Stimulated activated memory B cell treated with anti-CD40 and anti-IgM and Interleukin-4, amounts not matched to agents 10 μg/mL and 1 μg/mL and 100 μg/mL, for 72 hours (primary cell): ENCODE results near the gene NFE2L3.
"Not testable (repeated sequence)": the region's sequence is repeated elsewhere in the genome, so short reads cannot be mapped to it uniquely, and the experiment has no call there.

Experiments
- ATAC-seq: fragments of 150-1000 bp; cut with Tn5 transposase; 2 replicates; pipeline ENCODE4 v1.10.0; 2021
- H3K27ac Mint-ChIP-seq: one replicate; pipeline ENCODE4 v1.8.0; 2022; ENCODE audit warnings: mild to moderate bottlenecking, mixed read lengths
- H3K27me3 Mint-ChIP-seq: one replicate; pipeline ENCODE4 v1.8.0; 2022; ENCODE audit warnings: mixed read lengths
- H3K36me3 Mint-ChIP-seq: one replicate; pipeline ENCODE4 v1.8.0; 2022; ENCODE audit warnings: mixed read lengths
- H3K4me1 Mint-ChIP-seq: one replicate; pipeline ENCODE4 v1.8.0; 2022; ENCODE audit warnings: mixed read lengths
- H3K4me3 Mint-ChIP-seq: one replicate; pipeline ENCODE4 v1.8.0; 2022; ENCODE audit warnings: mild to moderate bottlenecking, moderate library complexity, mixed read lengths
- H3K9me3 Mint-ChIP-seq: one replicate; pipeline ENCODE4 v1.8.0; 2022; ENCODE audit warnings: mixed read lengths

Gene NFE2L3

DNA sequence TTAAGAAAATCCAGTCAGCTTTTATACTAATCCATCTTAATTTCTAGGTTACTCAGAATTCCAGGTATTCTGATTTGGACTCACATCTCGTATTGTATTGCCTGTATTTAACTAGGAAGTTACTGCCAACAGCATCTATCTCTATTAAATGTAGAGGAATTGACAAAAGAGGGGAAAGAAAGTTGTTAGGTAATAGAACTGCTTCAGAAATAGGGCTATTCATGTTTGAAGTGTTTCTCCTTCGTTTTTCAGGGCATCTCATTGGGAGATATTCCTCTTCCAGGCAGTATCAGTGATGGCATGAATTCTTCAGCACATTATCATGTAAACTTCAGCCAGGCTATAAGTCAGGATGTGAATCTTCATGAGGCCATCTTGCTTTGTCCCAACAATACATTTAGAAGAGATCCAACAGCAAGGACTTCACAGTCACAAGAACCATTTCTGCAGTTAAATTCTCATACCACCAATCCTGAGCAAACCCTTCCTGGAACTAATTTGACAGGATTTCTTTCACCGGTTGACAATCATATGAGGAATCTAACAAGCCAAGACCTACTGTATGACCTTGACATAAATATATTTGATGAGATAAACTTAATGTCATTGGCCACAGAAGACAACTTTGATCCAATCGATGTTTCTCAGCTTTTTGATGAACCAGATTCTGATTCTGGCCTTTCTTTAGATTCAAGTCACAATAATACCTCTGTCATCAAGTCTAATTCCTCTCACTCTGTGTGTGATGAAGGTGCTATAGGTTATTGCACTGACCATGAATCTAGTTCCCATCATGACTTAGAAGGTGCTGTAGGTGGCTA is 32.5 kb downstream of the NFE2L3 start:
- not testable (repeated sequence) for H3K4me3 Mint-ChIP-seq, ATAC-seq, H3K27me3 Mint-ChIP-seq, H3K9me3 Mint-ChIP-seq
- Mint-ChIP-seq H3K4me1 (peaks cover 57% of the 10 kb centered on the region), H3K27ac (peak overlapping the region; percentile 46), H3K36me3 (peaks cover 24% of the 10 kb centered on the region)

DNA sequence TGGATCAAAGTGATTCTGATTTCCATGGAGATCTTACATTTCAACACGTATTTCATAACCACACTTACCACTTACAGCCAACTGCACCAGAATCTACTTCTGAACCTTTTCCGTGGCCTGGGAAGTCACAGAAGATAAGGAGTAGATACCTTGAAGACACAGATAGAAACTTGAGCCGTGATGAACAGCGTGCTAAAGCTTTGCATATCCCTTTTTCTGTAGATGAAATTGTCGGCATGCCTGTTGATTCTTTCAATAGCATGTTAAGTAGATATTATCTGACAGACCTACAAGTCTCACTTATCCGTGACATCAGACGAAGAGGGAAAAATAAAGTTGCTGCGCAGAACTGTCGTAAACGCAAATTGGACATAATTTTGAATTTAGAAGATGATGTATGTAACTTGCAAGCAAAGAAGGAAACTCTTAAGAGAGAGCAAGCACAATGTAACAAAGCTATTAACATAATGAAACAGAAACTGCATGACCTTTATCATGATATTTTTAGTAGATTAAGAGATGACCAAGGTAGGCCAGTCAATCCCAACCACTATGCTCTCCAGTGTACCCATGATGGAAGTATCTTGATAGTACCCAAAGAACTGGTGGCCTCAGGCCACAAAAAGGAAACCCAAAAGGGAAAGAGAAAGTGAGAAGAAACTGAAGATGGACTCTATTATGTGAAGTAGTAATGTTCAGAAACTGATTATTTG is 33.3 kb downstream of the NFE2L3 start:
- no peak overlapping the region for H3K4me3 Mint-ChIP-seq
- peaks cover 60% of the 10 kb centered on the region for H3K4me1 Mint-ChIP-seq
- H3K36me3 Mint-ChIP-seq: peaks cover 27% of the 10 kb centered on the region
- peak; percentile 53 for ATAC-seq
- peak overlapping the region; percentile 46 for H3K27ac Mint-ChIP-seq
- H3K9me3 Mint-ChIP-seq: no peaks in the 10 kb centered on the region
- H3K27me3 Mint-ChIP-seq: no peaks in the 10 kb centered on the region

GRCh38 chr7:26185844-26186180 is 33.8 kb downstream of the NFE2L3 start:
- Mint-ChIP-seq H3K4me3 (no peak overlapping the region), H3K36me3 (peaks cover 32% of the 10 kb centered on the region), H3K9me3 (no peaks in the 10 kb centered on the region), H3K27me3 (no peaks in the 10 kb centered on the region), H3K4me1 (peaks cover 65% of the 10 kb centered on the region), H3K27ac (peak overlapping the region; percentile 46)
- ATAC-seq: no peak

DNA sequence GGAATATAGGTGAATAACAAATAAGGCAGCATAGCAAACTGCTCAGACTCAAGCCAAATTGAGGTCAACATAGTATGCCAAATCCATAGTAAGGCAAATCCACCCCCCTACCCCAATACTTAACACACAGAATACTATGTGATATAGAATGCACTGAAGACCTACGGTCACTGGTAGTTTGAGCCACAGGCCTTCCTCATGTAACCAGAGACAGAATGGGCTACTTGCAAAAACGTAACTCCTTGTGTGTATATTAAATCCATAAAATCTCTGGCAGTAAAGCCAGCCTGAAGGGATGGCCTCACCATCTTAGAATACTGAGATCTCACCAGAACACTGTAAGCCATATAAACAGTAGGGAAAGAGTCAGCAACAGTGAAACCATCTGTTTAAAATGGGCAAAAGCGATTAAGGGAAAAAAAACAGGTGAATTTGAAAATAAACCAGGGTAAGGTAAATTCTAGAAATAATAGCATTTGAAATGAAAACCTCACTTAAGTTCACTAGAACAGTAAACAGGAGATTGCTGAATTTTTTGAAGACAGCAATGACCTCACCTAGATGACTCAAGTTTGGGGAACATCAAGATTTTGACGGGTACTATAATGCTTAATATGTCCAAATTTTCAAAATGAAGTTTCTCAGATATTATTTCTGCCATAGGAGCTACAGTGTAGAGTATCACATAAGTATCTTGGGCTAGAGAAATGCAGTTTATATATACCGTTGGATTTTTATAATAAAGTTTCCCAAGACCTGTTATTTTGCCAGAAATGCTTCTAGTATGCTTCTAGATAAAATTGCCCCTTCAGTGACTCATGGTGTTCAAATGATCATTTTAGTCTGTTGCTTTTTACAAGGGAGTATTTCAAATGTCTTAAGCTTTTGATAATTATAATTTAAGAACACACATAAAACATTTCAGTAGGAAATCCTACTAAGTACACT is 34.6 kb downstream of the NFE2L3 start:
- Mint-ChIP-seq H3K36me3 (peaks cover 37% of the 10 kb centered on the region), H3K27ac (peak overlapping the region; percentile 48), H3K9me3 (no peaks in the 10 kb centered on the region), H3K27me3 (no peaks in the 10 kb centered on the region), H3K4me3 (no peak overlapping the region), H3K4me1 (peaks cover 63% of the 10 kb centered on the region)
- ATAC-seq: no peak

GRCh38 chr7:26187380-26188205 is 35.6 kb downstream of the NFE2L3 start:
- Mint-ChIP-seq H3K4me3 (no peak overlapping the region), H3K36me3 (peaks cover 46% of the 10 kb centered on the region), H3K4me1 (peaks cover 66% of the 10 kb centered on the region), H3K27me3 (no peaks in the 10 kb centered on the region), H3K9me3 (no peaks in the 10 kb centered on the region), H3K27ac (peak overlapping the region; percentile 48)
- no peak for ATAC-seq

DNA sequence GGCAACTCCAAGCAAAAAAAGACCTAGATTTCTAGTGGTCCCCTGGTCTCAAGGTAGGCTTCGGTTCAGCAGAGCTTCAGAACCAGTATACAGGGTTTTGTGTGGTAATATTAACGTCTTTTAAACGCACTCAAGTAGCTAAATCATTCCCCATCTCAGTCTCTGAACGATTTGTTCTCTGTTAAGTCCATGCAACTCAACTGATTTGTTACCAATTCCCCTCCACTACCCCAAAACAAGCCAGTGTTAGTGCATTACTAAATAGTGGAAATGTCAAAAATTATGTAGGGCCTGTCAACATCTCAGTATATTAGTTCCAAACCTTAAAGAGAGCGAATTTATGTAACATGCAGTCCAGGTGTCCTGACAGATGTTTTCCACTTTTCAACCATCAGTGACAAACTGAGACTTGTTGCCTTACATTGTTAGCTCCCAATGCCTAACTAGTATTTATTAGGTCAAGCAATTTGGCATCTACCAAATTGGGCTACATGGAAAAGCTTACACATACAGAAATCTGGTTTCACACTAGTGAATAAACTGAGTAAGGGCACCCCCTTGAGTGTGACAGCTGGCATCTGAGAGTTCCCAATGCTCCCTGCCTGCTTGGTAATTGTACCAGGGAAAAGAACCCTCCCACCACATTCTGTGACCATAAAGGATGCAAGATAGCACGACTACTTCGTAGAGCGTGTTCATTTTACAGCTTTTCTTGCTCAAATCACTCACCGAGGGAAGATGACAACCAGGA is 36.4 kb downstream of the NFE2L3 start:
- no peaks in the 10 kb centered on the region for H3K27me3 Mint-ChIP-seq
- H3K27ac Mint-ChIP-seq: no peak overlapping the region
- H3K4me3 Mint-ChIP-seq: no peak overlapping the region
- peaks cover 74% of the 10 kb centered on the region for H3K4me1 Mint-ChIP-seq
- no peak for ATAC-seq
- peaks cover 54% of the 10 kb centered on the region for H3K36me3 Mint-ChIP-seq
- H3K9me3 Mint-ChIP-seq: no peaks in the 10 kb centered on the region

DNA sequence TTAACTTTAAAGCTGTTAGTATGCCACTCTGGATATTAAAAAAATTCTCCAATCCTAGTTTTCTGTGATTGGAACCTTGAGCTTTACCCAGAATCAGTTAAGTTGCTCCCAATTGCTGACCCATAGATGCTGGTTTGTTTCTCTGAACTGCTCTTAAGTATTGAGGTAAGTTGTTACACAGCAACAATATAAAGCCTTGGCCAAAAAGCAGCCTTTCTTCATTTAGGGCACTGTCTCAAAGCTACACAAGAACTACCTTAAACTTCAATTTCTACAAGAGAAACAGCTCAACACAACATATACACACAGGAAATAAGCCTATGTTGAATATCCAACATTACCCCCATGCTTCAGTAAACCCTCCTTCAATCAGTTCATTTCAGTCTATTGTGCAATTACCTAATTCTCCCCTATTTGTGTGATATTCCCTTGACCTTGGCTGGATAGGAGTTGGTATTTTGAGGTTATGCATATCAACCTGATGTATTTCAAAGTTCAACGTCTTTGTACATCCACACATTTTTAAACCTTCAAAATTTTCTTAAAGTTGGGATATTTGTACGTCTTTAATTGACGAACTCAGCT is 37.1 kb downstream of the NFE2L3 start:
- H3K27me3 Mint-ChIP-seq: no peaks in the 10 kb centered on the region
- no peak for ATAC-seq
- peaks cover 61% of the 10 kb centered on the region for H3K36me3 Mint-ChIP-seq
- no peak overlapping the region for H3K27ac Mint-ChIP-seq
- H3K4me3 Mint-ChIP-seq: no peak overlapping the region
- no peaks in the 10 kb centered on the region for H3K9me3 Mint-ChIP-seq
- peaks cover 75% of the 10 kb centered on the region for H3K4me1 Mint-ChIP-seq

GRCh38 chr7:26189697-26190096 is 37.7 kb downstream of the NFE2L3 start:
- peaks cover 77% of the 10 kb centered on the region for H3K4me1 Mint-ChIP-seq
- H3K4me3 Mint-ChIP-seq: no peak overlapping the region
- peaks cover 67% of the 10 kb centered on the region for H3K36me3 Mint-ChIP-seq
- no peaks in the 10 kb centered on the region for H3K9me3 Mint-ChIP-seq
- H3K27ac Mint-ChIP-seq: no peak overlapping the region
- ATAC-seq: no peak
- H3K27me3 Mint-ChIP-seq: no peaks in the 10 kb centered on the region

DNA sequence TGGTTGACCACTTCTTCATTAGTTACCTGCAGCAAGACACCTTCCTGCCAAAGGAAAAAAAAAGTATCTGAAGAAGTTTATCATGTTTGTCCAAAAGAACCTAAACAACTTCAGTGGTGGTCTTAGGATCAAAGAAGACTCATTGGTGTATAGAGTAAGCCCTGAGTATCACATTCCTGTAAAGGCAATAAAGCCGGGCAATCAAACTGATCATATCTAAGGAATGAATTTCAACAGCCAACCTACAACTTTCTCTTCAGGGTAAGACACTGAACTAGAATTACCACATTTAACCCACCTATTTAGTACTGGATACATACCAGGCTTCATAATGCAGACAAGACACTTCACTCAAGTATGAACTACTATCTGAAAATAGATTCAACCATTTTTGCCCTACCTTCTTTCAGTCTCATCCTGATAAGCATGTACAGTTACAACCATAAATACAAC is 38.4 kb downstream of the NFE2L3 start:
- Mint-ChIP-seq H3K27ac (no peak overlapping the region), H3K27me3 (no peaks in the 10 kb centered on the region), H3K36me3 (peaks cover 69% of the 10 kb centered on the region), H3K4me3 (no peak overlapping the region), H3K4me1 (peaks cover 74% of the 10 kb centered on the region), H3K9me3 (no peaks in the 10 kb centered on the region)
- no peak for ATAC-seq

GRCh38 chr7:26191233-26191973 is 39.4 kb downstream of the NFE2L3 start:
- ATAC-seq: no peak
- no peak overlapping the region for H3K4me3 Mint-ChIP-seq
- H3K27me3 Mint-ChIP-seq: no peaks in the 10 kb centered on the region
- peaks cover 76% of the 10 kb centered on the region for H3K4me1 Mint-ChIP-seq
- H3K27ac Mint-ChIP-seq: peak overlapping the region; percentile 87
- no peaks in the 10 kb centered on the region for H3K9me3 Mint-ChIP-seq
- peaks cover 73% of the 10 kb centered on the region for H3K36me3 Mint-ChIP-seq

DNA sequence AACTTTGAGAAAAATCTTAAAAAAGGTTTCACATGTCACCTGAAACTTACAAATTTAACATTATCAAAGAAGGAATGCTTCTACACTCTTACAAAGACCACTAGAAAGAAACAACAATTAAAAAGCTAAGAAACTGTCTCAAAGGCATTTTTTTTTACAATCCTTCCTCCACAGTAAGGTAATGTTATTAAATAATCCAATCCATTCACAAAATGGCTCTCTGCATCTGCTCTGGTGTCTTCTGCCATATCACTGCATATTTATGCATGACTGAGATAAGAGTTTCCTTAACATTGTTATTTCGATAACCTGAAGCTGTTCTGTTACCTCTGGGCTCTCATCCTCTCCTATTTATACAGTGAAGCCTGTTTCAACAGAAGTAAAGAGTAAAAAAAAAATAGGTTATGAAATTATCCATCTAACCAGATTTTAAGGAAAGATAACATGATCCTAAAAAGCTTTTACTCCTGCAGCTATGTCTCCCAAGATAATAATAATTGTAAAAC is 40.0 kb downstream of the NFE2L3 start:
- H3K36me3 Mint-ChIP-seq: peaks cover 80% of the 10 kb centered on the region
- peaks cover 76% of the 10 kb centered on the region for H3K4me1 Mint-ChIP-seq
- peak overlapping the region; percentile 38 for H3K4me3 Mint-ChIP-seq
- no peaks in the 10 kb centered on the region for H3K27me3 Mint-ChIP-seq
- ATAC-seq: no peak
- peak overlapping the region; percentile 87 for H3K27ac Mint-ChIP-seq
- no peaks in the 10 kb centered on the region for H3K9me3 Mint-ChIP-seq

DNA sequence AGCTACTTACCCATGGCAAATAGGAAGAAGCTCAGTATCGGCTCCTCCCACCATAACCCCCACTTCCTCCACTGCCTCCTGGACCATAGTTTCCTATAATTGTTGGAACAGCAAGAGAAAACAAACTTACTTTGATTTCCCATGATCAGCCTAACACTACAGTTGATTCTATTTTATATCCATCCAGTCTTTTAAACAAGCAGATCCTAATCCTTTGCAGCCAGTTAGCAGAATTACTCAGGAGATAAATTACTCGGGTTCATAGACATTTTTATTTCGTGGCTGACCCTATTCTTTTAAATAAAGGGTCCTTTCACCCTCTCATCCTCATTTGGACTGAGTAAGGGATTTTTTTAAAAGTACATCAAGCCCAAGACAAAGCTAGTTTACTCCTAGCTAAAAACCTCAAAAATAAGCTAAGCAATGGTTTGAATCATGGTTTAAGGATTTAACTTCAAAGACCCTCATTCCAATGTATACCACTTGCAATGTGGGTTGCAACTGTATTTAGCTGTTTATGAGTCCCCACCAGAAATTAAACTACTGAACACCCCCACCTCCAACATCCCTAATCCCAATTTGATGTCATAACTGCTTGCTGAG is 40.6 kb downstream of the NFE2L3 start:
- no peaks in the 10 kb centered on the region for H3K27me3 Mint-ChIP-seq
- peaks cover 76% of the 10 kb centered on the region for H3K4me1 Mint-ChIP-seq
- H3K9me3 Mint-ChIP-seq: no peaks in the 10 kb centered on the region
- no peak for ATAC-seq
- peak overlapping the region; percentile 38 for H3K4me3 Mint-ChIP-seq
- peaks cover 85% of the 10 kb centered on the region for H3K36me3 Mint-ChIP-seq
- peak overlapping the region; percentile 87 for H3K27ac Mint-ChIP-seq
